SK-N-MC (cell line): ENCODE results near the gene ZKSCAN4.

Source experiments
- DNase-seq: peaks from one replicate; pipeline ENCODE4 v3.0.0-alpha.2; 2011; ENCODE audit warnings: low read depth, low spot score
- H3K27ac ChIP-seq: fragments of 200-600 bp; sonication (generic); 2 replicates; pipeline ENCODE4 v1.5.1; 2016; ENCODE audit warnings: mixed run types
- H3K36me3 ChIP-seq: fragments of 200-600 bp; sonication (generic); 2 replicates; pipeline ENCODE4 v1.6.1; 2017; ENCODE audit warnings: antibody characterized with exemption, low read length, mixed read lengths; ENCODE audit not compliant: insufficient read depth
- H3K4me3 ChIP-seq: fragments of 200-600 bp; sonication (generic); 2 replicates; pipeline ENCODE4 v1.5.1; 2016
- H3K9ac ChIP-seq: fragments of 200-600 bp; sonication (generic); 2 replicates; pipeline ENCODE4 v1.8.0; 2017; ENCODE audit warnings: mixed run types, mixed read lengths; ENCODE audit not compliant: insufficient read length
- H3K9me3 ChIP-seq: fragments of 200-600 bp; sonication (generic); 2 replicates; pipeline ENCODE4 v1.6.1; 2017; ENCODE audit warnings: low read depth, mild to moderate bottlenecking, antibody characterized with exemption, low read length, moderate library complexity, mixed read lengths
- EZH2 ChIP-seq: fragments of 200-600 bp; sonication (generic); IDR thresholded peaks from one replicate; pipeline ENCODE4 v1.6.1; 2017; ENCODE audit warnings: antibody characterized with exemption
- FOXP2 ChIP-seq: optimal IDR thresholded peaks from 2 replicates; pipeline ENCODE3; 2011; ENCODE audit warnings: mild to moderate bottlenecking, moderate library complexity; ENCODE audit not compliant: insufficient read depth; ENCODE audit errors: extremely low read length, control extremely low read depth
- POLR2AphosphoS5 ChIP-seq: IDR thresholded peaks from 2 replicates; pipeline ENCODE4 v1.6.1; 2012; ENCODE audit warnings: mild to moderate bottlenecking, low read depth, low read length, borderline replicate concordance

Gene ZKSCAN4

DNA sequence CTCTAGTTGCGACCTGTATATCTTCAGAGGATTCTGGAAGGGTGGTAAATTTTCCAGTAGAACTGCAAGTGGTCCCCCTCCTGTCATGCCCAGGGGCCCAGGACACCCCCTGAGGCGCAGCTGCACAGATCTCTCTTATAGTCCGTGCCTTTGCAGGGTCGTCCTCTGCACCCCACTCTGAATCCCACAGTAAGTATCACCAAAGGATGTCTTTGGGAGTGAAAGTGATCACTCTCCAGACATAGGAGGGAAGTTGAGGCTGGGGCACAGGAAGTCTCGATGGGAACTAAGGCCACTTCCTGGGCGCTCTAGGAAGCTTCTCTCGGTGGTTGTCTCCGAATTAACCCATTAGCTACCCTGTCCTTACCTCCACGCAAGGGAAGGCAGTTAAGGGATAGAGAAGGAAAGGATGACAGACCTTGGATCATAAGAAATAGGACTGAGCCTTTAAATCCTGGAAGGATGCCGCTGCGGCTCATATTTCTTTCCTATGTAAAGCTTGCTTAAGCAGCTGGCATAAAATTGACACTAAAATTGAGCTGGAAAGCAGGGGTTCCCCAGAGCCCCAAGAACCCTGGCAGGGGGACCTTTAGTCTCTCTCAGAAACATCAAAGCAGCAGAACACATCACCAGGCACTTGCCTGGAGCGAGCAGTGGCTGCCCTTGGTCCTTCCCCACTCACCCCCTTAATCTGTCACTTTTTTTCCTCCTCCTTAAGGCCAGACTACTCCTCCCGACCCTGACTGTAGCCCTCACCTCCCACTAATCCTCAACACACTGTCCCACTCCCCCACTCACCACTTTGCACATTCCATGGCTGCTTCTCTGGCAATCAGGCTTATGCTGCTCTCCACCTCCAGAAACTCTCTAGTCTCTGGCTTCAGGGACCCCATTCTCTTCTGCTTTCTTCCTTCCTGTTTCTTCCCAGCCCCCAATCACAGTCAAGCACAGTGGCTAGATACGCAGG, at the start of gene ZKSCAN4:
ZKSCAN4 (minus strand) TSS at position 261 of the 967 bp plus-strand sequence. CDS start 289 bp downstream, outside the sequence.
- H3K4me3 ChIP-seq: peak within 1 kb of the TSS; percentile 100
- no peak within 1 kb of the TSS for H3K27ac ChIP-seq
- H3K9me3 ChIP-seq: no peaks in the 10 kb centered on the region
- peak; percentile 84 for TF ChIP-seq POLR2AphosphoS5
- peak; percentile 12 for TF ChIP-seq FOXP2
- TF ChIP-seq EZH2: no peak
- peak; percentile 91 for DNase-seq
- H3K9ac ChIP-seq: peak within 1 kb of the TSS; percentile 86
- peaks cover 11% of the 10 kb centered on the region; the same call in 1 of the 2 replicates for H3K36me3 ChIP-seq

- Histone ChIP-seq H3K36me3 (peaks cover 21% of the 10 kb centered on the region), H3K9ac (no peak overlapping the region), H3K27ac (no peak overlapping the region), H3K9me3 (no peaks in the 10 kb centered on the region), H3K4me3 (no peak overlapping the region)
- TF ChIP-seq EZH2: no peak
- TF ChIP-seq FOXP2: no peak
- no peak for TF ChIP-seq POLR2AphosphoS5
- DNase-seq: no peak
These were observed 44.5 kb upstream of the ZKSCAN4 start for GRCh38 chr6:28296520-28297060.

DNA sequence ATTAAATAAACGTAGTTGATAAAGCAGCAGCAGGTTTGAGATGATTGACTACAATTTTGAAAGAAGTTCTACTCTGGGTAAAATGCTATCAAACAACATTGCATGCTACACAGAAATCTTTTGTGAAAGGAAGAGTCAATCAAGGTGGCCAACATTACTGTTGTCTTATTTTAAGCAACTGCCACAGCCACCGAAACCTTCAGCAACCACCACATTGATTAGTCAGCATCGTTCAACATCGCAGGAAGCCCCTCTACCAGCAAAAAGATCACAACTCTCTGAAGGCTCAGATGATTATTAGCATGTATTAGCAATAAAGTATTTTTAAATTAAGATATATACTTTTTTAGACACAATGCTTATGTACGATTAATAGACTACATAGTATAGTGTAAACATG, 43.3 kb upstream of the ZKSCAN4 start:
- no peak for DNase-seq
- Histone ChIP-seq H3K27ac (no peak overlapping the region), H3K9me3 (no peaks in the 10 kb centered on the region), H3K9ac (no peak overlapping the region), H3K36me3 (peaks cover 14% of the 10 kb centered on the region), H3K4me3 (no peak overlapping the region)
- TF ChIP-seq POLR2AphosphoS5 (no peak), FOXP2 (no peak)

DNA sequence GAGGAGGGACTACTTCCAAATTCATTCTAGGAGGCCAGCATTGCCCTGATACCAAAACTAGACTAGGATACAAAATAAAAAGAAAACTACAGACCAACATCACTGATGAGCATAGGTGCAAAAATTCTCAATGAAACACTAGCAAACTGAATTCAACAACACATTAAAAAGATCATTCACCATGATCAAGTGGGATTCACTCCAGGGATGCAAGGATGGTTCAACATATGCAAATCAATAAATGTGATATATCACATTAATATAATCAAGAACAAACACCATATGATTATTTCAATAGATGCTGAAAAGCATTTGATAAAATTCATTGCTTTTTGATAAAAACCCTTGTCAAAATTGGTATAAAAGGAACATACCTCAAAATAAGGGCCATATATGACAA, 39.5 kb upstream of the ZKSCAN4 start:
- H3K9ac ChIP-seq: no peak overlapping the region
- peaks cover 35% of the 10 kb centered on the region for H3K36me3 ChIP-seq
- TF ChIP-seq EZH2: no peak
- TF ChIP-seq FOXP2: no peak
- TF ChIP-seq POLR2AphosphoS5: no peak
- H3K9me3 ChIP-seq: no peaks in the 10 kb centered on the region
- no peak for DNase-seq
- H3K4me3 ChIP-seq: no peak overlapping the region
- no peak overlapping the region for H3K27ac ChIP-seq

DNA sequence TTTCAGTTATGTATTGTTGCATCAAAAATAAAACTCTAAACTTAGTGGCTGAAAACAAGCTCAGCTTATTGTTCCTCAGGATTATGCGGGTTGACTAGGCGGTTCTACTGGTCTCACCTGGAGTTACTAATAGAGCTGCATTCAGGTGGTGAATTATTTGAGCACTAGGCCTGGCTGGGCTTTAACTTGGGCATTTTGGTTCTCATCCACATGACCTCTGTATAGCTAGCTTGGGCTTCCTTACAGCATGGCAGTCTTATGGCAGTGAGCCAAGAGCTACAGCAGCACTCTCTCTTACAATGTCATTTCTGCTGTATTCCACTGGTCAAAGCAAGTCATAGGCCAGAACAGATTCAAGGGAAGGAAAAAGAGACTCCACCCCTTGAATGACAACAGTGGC, 30.9 kb upstream of the ZKSCAN4 start:
- TF ChIP-seq EZH2 (no peak), POLR2AphosphoS5 (no peak), FOXP2 (no peak)
- DNase-seq: no peak
- Histone ChIP-seq H3K27ac (no peak overlapping the region), H3K9ac (no peak overlapping the region), H3K4me3 (no peak overlapping the region), H3K9me3 (no peaks in the 10 kb centered on the region), H3K36me3 (peaks cover 50% of the 10 kb centered on the region)

DNA sequence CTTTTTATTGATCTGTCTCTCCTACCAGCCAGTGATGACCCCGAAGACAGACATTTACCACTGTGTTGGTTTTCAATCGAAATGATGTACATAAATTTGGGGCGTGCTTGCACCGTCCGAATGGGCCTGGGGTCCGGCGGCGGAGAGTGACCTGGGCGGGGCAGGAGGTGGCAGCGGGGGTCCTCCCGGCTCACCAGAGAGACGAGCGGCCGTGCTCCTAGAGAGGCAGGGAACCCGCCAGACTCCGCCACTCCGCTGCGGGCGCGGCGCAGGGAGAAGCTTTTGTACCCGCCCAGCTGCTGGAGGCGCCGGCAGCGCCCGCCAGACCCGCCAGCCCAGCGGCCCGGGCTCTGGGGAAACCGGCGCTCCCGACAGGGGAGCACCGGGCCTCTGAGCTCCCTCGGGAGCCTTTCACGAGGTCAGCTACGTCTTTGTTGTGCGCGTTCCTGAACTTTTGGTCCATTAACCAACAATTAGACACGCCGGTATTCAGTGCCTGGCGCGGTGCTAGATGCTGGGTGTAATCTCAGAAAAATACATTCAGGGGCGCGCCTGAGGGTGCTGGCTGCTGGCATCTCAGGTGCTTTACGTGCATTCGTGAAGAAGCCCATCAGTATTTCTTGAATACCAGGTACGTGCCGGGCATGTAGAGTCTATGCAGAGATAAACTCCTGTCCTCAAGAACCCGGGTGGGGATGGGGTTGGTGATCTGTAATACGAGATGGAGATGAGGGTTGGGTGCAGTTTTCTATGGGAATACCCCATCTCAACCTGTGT, 29.4 kb upstream of the ZKSCAN4 start, which contains the start of gene PGBD1:
PGBD1 (plus strand) TSS at position 285 of the 777 bp plus-strand sequence. CDS start 2,242 bp downstream, outside the sequence.
- H3K4me3 ChIP-seq: peak within 1 kb of the TSS; percentile 90
- H3K9ac ChIP-seq: peak within 1 kb of the TSS; percentile 82
- H3K36me3 ChIP-seq: peaks cover 42% of the 10 kb centered on the region
- H3K9me3 ChIP-seq: no peaks in the 10 kb centered on the region
- DNase-seq: no peak
- TF ChIP-seq POLR2AphosphoS5 (peak; percentile 83), FOXP2 (no peak)
- H3K27ac ChIP-seq: no peak within 1 kb of the TSS

GRCh38 chr6:28280595-28281287, 28.7 kb upstream of the ZKSCAN4 start:
- TF ChIP-seq EZH2 (no peak), FOXP2 (no peak), POLR2AphosphoS5 (no peak)
- peaks cover 42% of the 10 kb centered on the region for H3K36me3 ChIP-seq
- peak overlapping the region; percentile 82 for H3K9ac ChIP-seq
- no peak for DNase-seq
- no peak overlapping the region for H3K27ac ChIP-seq
- H3K9me3 ChIP-seq: no peaks in the 10 kb centered on the region
- peak overlapping the region; percentile 90 for H3K4me3 ChIP-seq
